Epidermal melanocyte (primary cell): Measurements from ENCODE around the gene SLC26A1.

Experiments
- DNase-seq: peaks from one replicate; pipeline ENCODE4 v3.0.0; 2011; ENCODE audit warnings: low spot score; ENCODE audit not compliant: insufficient read length

SLC26A1 gene

DNA sequence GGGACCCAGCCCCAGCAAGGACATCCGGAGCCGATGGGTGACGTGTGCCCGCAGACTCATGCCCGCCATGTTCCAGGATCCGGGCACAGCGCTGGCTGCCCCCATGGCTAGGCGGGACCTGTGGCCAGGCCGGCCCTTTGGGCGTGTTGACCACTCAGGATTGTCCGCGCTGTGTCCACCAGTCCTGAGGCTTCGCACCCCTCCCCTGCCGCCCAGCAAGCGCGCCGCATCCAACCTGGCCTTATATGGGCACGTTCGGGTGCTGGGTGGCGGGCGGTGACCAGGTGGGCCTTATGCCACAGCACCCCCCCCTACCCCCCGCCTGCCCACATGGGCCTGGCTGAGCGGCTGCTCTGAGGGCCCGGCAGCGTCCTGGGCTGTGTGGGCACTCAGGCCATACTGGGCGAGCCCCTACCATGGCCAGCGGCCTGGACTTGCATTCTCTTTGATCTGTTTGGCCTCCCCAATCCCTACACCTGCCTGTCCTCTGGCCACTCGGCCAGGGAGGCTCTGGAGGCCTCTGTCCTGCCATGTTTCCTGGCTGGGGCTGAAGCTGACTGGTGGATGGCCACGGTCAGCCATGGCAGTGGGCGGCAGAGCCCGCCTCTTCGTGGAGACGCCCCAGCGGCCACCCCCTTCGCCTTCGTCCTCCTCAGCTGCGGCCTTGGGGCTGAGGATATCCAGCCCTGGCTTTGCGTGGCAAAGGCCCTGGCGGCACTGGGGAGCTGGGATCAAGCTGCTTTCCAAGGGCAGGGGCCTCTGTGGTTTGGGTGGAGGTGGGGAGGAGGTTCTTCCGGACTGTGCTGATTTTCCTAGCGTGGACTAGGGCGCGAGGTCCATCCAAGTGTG, 20.2 kb upstream of the SLC26A1 start:
- no peak for DNase-seq

DNA sequence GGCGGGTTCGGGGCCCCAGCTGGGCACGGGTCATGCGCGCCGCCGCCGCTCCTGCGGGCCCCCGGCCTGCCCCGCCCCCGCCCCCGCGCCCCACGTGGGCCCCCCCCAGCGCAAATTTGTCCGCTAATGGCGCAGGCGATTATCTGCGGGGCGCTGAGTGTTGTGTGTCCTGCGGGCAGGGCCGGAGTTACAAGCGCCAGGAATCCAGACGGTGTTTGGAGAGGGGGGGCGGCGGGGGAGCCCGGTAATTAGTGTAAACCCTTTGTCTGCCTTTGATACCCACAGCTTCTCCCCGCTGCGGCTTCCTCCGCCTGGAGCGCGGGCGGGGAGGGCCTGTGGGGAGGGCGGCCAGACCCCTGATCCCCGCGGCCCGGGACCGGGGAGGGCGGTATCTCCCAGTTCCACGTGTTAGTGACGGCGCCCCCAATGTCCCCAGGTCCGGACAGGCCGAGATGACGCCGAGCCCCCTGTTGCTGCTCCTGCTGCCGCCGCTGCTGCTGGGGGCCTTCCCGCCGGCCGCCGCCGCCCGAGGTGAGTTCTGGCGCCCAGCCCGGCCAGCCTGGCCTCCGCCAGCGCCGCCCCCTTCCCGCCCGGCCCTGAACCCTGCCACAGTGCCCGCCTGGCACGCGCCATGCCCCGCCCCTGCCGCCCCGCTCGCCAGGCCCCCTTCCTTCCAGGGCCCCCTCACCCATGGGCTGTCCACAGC, 19.0 kb upstream of the SLC26A1 start:
- DNase-seq, result no peak

DNA sequence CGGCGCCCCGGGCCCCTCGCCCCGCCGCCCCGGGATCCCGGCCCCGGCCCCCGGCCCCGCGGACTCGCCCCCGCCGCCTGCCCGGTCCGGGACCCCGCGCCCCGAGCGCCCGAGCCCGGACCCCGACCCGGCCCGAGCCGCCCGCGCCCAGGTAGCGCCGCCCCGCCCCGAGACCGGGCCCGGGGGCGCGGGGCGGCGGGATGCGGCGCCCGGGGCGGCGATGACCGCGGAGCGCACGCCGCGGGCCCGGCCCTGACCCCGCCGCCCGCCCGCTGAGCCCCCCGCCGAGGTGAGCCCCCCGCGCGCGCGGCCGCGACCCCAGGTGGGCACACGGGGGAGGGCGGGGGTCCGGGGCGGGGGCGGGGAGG, 18.4 kb upstream of the SLC26A1 start:
- DNase-seq, result no peak

DNA sequence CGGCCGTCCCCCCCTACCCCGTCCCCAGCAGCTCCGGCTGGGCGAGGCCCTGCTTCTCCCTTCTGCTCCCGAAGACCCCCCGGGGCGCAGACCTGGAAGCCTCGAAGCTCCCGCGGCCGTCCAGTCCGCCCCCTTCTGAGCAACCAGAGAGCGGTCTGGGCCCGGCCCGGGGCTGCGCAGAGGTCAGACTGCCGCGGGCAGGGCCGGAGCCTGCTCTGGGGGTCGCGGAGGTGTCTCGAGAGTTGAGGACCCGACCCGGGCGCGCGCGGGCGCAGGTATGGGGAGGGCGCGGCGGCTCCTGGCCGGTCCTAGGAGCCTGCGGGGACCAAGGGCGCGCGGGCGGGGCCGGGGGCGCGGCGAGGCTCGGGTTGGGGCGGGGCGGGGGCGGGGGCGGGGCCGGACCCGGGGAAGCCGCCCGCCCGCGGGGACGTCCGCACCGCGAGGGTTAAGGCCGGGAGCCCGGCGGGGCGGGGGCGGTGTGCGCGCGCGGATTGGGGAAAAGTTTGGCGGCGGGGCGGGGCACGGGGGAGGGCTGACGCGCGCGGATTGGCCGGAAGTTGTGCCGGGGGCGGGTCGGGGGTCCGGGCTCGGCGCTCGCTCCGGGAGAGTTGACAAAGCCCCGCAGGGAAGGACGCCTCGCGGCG, 17.9 kb upstream of the SLC26A1 start, which contains the start of gene FGFRL1:
TSS of gene FGFRL1 (plus strand) at position 605 of the 644 bp plus-strand sequence. CDS start 860 bp downstream, outside the sequence.
- peak; percentile 80 for DNase-seq

DNA sequence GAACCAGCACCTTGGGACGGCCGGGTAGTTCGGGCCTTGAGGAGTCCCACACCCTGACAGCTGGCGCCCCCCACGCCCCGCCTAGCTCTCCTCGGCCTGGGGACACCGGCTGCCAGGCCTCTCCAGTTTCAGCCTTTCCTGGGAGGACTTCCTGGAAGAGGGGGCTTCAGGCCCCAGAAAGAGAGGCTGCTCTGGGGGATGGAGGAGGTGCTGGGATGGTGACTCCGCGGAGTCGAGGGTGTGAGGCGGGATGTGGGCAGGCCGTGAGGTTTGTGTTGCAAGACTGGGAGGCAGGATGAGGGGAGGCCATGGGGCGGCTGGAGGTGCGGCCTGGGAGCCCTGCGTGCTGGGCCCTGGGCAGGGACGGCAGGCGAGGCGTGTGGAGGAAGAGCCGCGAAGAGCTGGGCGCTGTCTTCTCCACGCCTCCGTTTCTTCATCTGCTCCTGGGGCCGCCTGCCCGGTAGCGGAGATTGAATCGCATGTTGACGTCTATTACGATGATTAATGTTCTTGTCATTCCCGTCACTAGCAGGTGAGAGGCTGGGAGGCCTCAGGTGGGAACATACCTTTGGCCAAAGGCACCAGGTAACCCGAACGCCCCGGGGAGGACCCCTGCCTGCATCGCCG, 17.3 kb upstream of the SLC26A1 start:
- DNase-seq, result no peak

DNA sequence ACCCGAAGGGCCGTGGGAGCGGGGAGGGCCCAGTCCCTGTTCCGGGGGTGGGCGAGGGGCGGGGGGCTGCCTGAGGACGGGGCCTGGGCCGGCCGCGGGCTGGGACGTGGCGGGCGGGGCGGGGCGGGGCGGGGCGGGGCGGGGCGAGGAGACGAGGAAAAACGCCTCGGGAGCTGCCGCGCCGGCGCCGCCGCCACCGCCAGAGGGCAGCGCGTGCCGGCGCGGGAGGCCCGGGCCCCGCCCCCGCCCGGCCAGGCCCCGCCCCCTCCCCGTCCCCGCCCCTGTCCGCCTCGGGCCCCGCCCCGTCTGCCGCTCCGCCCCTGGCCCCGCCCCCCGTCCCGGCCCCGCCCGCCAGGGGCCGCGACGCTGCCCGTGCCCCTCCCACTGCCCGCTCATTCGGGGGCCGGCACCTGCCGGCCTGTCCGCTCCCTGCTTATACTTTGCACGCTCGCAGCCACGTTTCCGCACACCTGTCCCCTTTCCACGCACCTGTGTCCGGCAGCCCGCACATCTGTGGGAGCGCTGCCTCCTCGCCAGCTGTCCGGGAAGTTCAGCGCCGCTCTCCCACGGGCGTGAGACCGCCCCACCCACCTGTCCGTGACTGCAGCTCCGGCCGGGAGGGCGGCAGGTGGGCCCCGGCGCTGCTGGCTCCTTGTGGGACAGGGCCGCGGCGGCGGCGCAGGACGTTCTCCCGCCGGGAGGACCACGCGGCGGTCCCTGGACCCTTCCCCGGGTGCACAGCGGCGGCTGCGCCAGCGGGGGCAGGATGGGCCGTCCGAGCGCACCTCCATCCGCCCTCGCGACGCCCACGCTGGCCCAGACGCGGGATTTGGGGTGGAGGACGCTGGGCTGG, 16.6 kb upstream of the SLC26A1 start:
- DNase-seq, result no peak

DNA sequence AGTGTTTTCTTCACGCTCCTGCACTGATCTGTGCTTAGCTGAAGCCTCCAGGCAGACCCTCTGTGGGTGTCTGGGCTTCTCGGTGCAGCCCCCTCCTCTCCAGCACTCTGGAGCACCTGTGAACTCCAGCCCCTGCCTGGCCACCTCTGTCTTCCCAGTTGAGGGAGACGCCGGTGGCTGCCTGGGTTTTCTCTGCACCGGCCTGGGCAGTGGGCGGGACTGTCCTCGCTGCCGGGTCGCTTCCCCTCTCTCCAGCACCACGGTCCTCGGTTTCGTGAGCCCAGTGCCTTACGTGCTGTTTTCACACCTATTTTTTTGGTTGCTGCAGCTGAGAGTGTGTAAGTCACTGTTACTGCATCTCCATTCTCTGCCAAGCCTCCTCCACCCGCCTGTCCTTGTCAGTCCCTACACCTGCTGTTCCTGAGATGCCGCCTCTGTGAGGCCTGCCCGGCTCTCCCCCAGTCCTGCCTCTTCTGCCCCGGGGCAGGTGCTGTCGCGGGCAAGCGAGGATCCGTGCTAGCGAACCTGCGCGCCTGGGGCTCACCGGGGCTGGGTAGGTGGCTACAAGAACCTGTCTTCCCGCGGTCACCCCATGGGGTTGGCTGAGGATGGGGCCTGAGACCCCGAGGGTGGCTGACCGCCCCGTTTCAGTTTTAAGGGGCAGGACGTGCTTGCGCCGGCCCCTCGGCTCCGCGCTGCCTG, 15.8 kb upstream of the SLC26A1 start:
- DNase-seq, result no peak

DNA sequence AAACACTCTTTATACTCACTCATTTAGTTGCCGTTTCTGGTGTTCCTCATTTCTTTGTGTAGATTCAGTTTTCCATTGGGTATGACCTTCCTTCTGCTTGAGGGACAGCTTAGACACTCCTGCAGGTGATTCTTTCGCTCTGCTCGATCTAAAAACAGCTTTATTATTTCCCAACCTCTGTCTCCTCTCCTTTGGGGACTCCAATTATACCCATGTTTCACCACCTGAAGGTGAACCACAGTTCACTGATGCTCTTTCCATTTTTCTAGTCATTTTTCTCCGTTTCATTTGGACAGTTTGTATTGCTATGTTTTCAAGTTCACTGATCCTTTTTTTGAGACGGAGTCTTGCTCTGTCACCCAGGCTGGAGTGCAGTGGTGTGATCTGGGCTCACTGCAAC, 13.7 kb upstream of the SLC26A1 start:
- no peak for DNase-seq

DNA sequence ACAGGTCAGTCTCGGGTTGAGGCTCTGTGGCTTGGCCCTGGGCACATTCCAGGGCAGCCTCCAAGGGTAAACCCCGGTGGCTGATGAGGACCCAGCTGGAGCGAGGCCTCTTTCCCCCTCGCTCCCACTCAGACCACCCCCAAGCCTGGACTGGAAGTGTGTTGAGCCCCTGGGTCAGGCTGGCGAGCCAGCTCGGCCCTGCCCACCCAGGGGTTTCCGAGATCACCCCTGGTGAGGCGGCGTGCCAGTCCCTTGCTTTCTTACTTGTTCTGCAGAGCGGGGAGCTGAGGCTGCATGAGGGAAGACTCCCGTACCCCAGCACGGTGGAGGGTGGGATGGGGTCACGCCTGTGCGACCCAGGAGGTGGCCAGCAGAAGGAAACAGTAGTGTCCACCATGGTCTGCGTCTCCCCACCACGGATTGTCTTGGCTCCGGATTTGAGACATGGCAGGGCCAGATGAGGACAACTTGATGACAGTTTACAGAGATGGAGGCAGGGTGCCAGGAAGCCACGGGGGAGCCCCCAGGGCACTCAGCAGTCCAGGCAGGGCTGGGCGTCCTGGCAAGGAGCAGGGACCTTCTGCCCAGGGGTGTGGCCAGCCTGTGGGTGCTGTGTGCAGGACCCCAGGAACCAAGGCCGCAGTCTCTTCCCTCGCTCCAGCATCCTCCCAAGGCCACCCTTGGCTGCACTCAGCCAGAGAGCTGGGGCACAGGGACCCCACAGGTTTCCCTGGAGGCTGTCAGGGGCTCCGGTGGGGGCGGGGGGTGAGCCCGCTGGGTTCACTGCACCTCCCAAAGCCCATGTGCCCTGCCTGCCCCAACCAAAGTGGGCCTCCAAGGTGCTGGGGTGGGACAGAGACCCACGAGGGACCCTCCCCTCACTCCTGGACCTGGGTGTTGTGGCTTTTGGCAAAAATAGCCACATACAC, 11.6 kb upstream of the SLC26A1 start:
- no peak for DNase-seq

DNA sequence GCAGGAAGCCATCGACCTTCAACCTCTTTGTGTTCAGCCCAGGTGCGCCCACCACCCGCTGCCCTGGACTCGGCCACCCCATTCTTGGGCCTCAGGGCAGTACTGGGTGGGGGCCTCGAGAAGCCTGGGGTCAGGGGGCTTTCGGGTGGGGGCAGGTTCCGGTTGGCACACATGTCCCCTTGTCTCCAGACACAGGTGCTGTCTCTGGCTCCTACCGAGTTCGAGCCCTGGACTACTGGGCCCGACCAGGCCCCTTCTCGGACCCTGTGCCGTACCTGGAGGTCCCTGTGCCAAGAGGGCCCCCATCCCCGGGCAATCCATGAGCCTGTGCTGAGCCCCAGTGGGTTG, 10.8 kb upstream of the SLC26A1 start:
- DNase-seq, result no peak

DNA sequence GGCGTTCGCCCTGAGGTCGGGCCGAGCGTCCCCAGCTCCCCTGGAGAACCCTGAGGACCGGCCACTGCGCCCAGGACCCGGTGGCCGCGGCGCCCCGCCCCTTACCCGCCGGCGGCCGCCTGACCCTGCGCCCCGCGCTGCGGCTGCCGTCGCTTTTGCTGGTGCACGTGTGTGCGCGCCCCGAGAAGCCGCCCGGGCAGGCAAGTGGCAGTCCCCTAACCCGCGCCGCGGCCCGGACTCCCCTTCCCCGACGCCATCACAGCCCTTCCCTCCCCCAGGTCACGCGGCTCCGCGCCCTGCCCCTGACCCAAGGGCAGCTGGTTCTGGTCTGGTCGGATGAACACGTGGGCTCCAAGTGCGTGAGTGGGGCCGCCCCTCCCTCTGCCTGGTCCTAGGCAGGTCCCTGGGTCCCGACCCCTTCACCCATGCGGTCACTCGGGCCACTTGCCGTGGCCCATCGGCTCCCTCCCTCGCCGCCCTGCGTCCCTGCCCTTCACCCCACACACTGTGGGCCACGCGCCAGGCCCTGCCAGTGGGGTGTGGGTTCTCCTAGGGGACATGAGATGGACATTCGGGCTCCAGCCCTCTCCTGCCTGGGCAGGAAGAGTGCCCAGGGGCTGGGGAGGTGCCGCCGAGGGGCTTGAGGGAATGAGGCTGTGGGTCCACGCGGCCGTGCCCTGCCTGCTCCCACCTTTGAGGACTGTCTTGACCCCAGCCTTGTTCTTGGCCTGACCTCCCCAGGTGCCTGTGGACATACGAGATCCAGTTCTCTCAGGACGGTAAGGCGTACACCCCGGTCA, 10.3 kb upstream of the SLC26A1 start:
- no peak for DNase-seq

DNA sequence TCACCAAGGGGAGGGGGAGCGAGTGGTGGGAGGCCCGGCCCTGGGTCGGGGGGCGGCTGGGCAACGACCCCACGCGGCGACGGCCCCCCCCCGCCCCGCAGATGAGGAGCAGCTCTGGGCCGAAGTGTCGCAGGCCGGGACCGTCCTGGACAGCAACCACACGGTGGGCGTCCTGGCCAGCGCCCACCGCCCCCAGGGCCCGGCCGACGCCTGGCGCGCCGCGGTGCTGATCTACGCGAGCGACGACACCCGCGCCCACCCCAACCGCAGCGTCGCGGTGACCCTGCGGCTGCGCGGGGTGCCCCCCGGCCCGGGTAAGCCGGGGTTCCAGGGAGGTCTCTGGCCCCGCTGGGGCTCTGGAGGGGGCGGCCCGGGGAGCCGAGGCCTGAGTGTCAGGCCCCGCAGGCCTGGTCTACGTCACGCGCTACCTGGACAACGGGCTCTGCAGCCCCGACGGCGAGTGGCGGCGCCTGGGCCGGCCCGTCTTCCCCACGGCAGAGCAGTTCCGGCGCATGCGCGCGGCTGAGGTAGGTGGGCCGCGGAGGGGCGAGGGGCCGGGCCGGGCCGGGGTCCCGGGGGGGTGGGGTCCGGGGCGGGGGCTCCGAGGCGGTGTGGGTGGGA, 9.5 kb upstream of the SLC26A1 start:
- DNase-seq, result no peak

DNA sequence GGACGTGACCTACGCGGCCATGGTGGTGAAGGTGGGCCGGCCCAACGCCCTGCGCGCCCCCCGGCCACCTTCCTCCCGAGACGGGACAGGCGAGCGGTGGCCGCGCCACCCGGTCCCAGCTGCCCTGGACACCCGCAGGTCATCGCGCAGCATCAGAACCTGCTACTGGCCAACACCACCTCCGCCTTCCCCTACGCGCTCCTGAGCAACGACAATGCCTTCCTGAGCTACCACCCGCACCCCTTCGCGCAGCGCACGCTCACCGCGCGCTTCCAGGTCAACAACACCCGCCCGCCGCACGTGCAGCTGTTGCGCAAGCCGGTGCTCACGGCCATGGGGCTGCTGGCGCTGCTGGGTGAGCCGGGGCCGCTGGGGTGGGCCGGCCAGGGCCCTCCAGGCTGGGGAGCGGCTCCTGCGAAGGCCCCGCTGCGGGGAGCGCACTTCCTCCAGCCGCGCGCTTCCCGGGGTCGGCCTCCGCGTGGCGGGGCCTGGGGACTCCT, 9.0 kb upstream of the SLC26A1 start:
- no peak for DNase-seq

DNA sequence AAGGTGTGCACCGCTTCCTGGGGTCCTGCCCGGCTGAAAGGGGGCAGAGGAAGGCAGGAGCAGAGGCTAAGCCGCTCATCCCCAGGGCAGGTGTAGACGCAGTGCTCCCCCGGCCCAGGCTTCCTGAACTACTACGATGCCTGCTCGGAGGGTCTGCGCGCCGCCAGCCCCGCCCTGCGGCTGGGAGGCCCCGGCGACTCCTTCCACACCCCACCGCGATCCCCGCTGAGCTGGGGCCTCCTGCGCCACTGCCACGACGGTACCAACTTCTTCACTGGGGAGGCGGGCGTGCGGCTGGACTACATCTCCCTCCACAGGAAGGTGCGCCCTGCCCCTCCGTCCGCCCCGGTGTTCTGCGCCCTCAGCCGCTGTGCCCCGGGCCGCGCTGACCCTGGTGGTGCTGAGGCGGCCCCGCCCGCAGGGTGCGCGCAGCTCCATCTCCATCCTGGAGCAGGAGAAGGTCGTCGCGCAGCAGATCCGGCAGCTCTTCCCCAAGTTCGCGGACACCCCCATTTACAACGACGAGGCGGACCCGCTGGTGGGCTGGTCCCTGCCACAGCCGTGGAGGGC, 8.4 kb upstream of the SLC26A1 start:
- DNase-seq, result no peak

DNA sequence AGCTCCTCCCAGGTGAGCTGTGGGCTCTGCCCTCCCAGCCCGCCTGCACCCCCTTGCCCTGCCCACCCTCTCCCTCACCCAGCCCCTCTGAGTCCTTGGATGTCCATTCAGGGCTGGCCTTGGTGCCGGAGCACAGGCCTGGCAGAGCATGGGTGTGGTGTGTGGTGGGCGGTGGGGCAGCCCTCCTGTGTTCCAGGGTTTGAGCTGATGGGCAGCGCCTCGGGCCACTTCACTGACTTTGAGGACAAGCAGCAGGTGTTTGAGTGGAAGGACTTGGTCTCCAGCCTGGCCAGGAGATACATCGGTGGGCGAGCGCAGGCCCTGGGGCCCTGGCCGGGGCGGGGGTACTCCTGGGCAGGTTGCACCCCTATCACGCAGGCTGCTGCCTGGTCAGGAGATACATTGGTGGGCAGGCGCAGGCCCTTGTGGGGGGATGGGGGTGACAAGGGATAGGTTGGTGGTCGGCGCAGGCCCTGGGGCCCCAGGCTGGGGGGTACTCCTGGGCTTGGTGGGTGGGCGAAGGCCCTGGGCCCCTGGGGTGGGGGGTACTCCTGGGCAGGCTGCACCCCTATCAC, 7.6 kb upstream of the SLC26A1 start:
- no peak for DNase-seq

DNA sequence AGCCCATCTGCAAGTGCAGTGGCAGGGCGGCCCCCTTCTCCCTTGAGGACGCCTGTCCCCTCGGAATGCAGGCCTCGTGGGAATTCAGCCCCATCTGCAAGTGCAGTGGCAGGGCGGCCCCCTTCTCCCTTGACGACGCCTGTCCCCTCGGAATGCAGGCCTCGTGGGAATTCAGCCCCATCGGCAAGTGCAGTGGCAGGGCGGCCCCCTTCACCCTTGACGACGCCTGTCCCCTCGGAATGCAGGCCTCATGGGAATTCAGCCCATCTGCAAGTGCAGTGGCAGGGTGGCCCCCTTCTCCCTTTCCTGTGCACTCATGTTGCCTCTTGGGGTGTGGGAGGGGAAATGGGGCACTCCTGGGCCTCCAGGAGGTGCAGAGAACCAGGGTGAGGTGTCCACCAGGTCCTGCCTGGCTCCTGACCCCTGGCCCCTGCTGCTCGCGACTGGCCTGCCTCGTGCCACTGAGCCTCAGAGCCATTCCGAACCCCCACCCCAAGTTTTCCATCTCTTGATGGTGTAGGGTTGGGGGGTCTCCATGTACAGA, 6.8 kb upstream of the SLC26A1 start:
- no peak for DNase-seq
